GM08714 (cell line): ENCODE results near the gene JOSD1.

Experiments used
- H3K4me3 ChIP-seq: fragments of 200-500 bp; sonication (Bioruptor generic); 2 replicates; pipeline ENCODE4 v1.5.1; 2014; ENCODE audit warnings: mild to moderate bottlenecking, low read length, inconsistent platforms
- ZNF274 ChIP-seq: IDR thresholded peaks from 2 replicates; pipeline ENCODE4 v1.6.1; 2012; ENCODE audit warnings: mild to moderate bottlenecking, low read depth, low read length

Gene JOSD1

GRCh38 chr22:38697425-38698089 is 3.2 kb downstream of the JOSD1 start:
- TF ChIP-seq ZNF274 = no peak
- peak overlapping the region; percentile 17; the same call in 1 of the 2 replicates for H3K4me3 ChIP-seq

GRCh38 chr22:38696606-38697424 is 3.9 kb downstream of the JOSD1 start:
- TF ChIP-seq ZNF274 = no peak
- peak overlapping the region; percentile 17; the same call in 1 of the 2 replicates for H3K4me3 ChIP-seq

- no peak overlapping the region for H3K4me3 ChIP-seq
- no peak for TF ChIP-seq ZNF274
These were observed 5.8 kb downstream of the JOSD1 start for GRCh38 chr22:38694940-38695339.

- TF ChIP-seq ZNF274 = no peak
- H3K4me3 ChIP-seq = no peak overlapping the region
These were observed 6.7 kb downstream of the JOSD1 start for GRCh38 chr22:38694049-38694448.

GRCh38 chr22:38689651-38690050 is 11.1 kb downstream of the JOSD1 start:
- no peak for TF ChIP-seq ZNF274

GRCh38 chr22:38685761-38686160 is 15.0 kb downstream of the JOSD1 start:
- no peak overlapping the region for H3K4me3 ChIP-seq
- TF ChIP-seq ZNF274 = no peak

More at GRCh38 chr22:38689651-38690050, 11.1 kb downstream of the JOSD1 start:
- no peak overlapping the region for H3K4me3 ChIP-seq

GRCh38 chr22:38684895-38685294 is 15.8 kb downstream of the JOSD1 start:
- no peak for TF ChIP-seq ZNF274
- no peak overlapping the region for H3K4me3 ChIP-seq

GRCh38 chr22:38681582-38682335 is 19.0 kb downstream of the JOSD1 start, which contains the start of gene TOMM22:
TOMM22 (plus strand) TSS chr22:38681957; CDS start chr22:38681979, 22 bp downstream.
- TF ChIP-seq ZNF274 = no peak
- H3K4me3 ChIP-seq = peak within 1 kb of the TSS; percentile 99

- no peak overlapping the region for H3K4me3 ChIP-seq
- TF ChIP-seq ZNF274 = no peak
These were observed 24.9 kb downstream of the JOSD1 start for GRCh38 chr22:38675833-38676232.

GRCh38 chr22:38674888-38675287 is 25.9 kb downstream of the JOSD1 start:
- no peak for TF ChIP-seq ZNF274
- H3K4me3 ChIP-seq = no peak overlapping the region

- no peak for TF ChIP-seq ZNF274
- peak overlapping the region; percentile 92 for H3K4me3 ChIP-seq
These were observed 43.5 kb downstream of the JOSD1 start for GRCh38 chr22:38657045-38657909.

- no peak for TF ChIP-seq ZNF274
These were observed 44.3 kb downstream of the JOSD1 start, which contains the start of the genes CBY1 and FAM227A for GRCh38 chr22:38656256-38657044. CBY1 (plus strand) TSS chr22:38656638; CDS start chr22:38668055, 11,417 bp downstream. FAM227A (minus strand) TSS chr22:38656392; CDS start chr22:38650168, 6,224 bp downstream.

GRCh38 chr22:38655519-38656255 is 45.1 kb downstream of the JOSD1 start:
- no peak for TF ChIP-seq ZNF274
- H3K4me3 ChIP-seq = peak overlapping the region; percentile 92

More at GRCh38 chr22:38656256-38657044, 44.3 kb downstream of the JOSD1 start, which contains the start of the genes CBY1 and FAM227A:
- H3K4me3 ChIP-seq = peak within 1 kb of the TSS; percentile 92
